Activated CD8-positive, alpha-beta T cell treated with anti-CD3 and anti-CD28 coated beads for 36 hours (primary cell): ENCODE data around the gene SELENOO. TPM values are rescaled to one million over a fixed set of nuclear protein-coding genes. Genes with fewer than 3 reads are reported as not detected.

ENCODE experiments used
- ATAC-seq: fragments of 200-7000 bp; cut with Tn5 transposase; one replicate; pipeline ENCODE4 v1.10.0; 2021; ENCODE audit warnings: mild to moderate bottlenecking, moderate library complexity
- CTCF ChIA-PET: fragments of 350-600 bp; sonication (Branson Sonifier 250); formaldehyde crosslinking; loops from one replicate; lab custom pipeline; 2021; ENCODE audit warnings: antibody characterized with exemption; lab: Charles Lee
- POLR2A ChIA-PET: fragments of 350-600 bp; sonication (Branson Sonifier 250); formaldehyde crosslinking; loops from one replicate; lab custom pipeline; 2021; ENCODE audit warnings: antibody characterized with exemption; lab: Charles Lee
- DNase-seq: peaks from one replicate; pipeline ENCODE4 v3.0.0-alpha.2; 2020
- H3K27ac Mint-ChIP-seq: one replicate; pipeline ENCODE4 v1.8.0; 2021; ENCODE audit warnings: mild to moderate bottlenecking, mixed read lengths
- H3K27me3 Mint-ChIP-seq: one replicate; pipeline ENCODE4 v1.8.0; 2021; ENCODE audit warnings: mixed read lengths
- H3K36me3 Mint-ChIP-seq: one replicate; pipeline ENCODE4 v1.8.0; 2021; ENCODE audit warnings: low read depth, mixed read lengths
- H3K4me1 Mint-ChIP-seq: one replicate; pipeline ENCODE4 v1.8.0; 2021; ENCODE audit warnings: low read depth, mixed read lengths
- H3K4me3 Mint-ChIP-seq: one replicate; pipeline ENCODE4 v1.8.0; 2021; ENCODE audit warnings: mild to moderate bottlenecking, moderate library complexity, mixed read lengths
- H3K9me3 Mint-ChIP-seq: one replicate; pipeline ENCODE4 v1.8.0; 2021; ENCODE audit warnings: mixed read lengths
- CTCF ChIP-seq: fragments of 200-600 bp; IDR thresholded peaks from one replicate; pipeline ENCODE4 v1.8.0; 2022; ENCODE audit warnings: antibody characterized with exemption, mild to moderate bottlenecking
- intact Hi-C: fragments of 100-400 bp; cut with micrococcal nuclease; formaldehyde crosslinking; loops from one replicate; pipeline ENCODE4 v1.10.0; 2022
- total RNA-seq, 2 experiments: library from RNA; stranded (reverse); gene quantifications; one replicate each; pipeline ENCODE4 v1.2.3, GENCODE V29; 2021

Gene SELENOO
- total RNA-seq, 2 experiments from 2014 or later: 24.0 to 25.5 TPM

GRCh38 chr22:50206599-50206998 is 5.8 kb downstream of the SELENOO start:
- intact Hi-C loops: loop anchor here (5.0 kb wide), 1 partner anchor 59 kb away; no protein-coding TSS in a partner anchor
- H3K36me3 Mint-ChIP-seq: peaks cover 23% of the 10 kb centered on the region
- no peak overlapping the region for H3K27ac Mint-ChIP-seq
- peaks cover 24% of the 10 kb centered on the region for H3K4me1 Mint-ChIP-seq
- H3K9me3 Mint-ChIP-seq: no peaks in the 10 kb centered on the region
- ATAC-seq: no peak
- POLR2A ChIA-PET: no interaction called here
- CTCF ChIA-PET: interaction anchor here (0.7 to 3.6 kb wide), 6 partner anchors 15 to 318 kb away, joined by 3 to 25 read pairs (median 4); partner anchors contain the start of gene SCO2
- H3K27me3 Mint-ChIP-seq: no peaks in the 10 kb centered on the region
- H3K4me3 Mint-ChIP-seq: no peak overlapping the region
- no peak for DNase-seq
- peak; percentile 57 for TF ChIP-seq CTCF

GRCh38 chr22:50207383-50208140 is 6.8 kb downstream of the SELENOO start:
- no peak for DNase-seq
- intact Hi-C loops: loop anchor here (5.0 kb wide), 1 partner anchor 60 kb away; no protein-coding TSS in a partner anchor
- Mint-ChIP-seq H3K4me3 (no peak overlapping the region), H3K9me3 (no peaks in the 10 kb centered on the region), H3K4me1 (peaks cover 19% of the 10 kb centered on the region), H3K36me3 (peaks cover 21% of the 10 kb centered on the region), H3K27me3 (no peaks in the 10 kb centered on the region), H3K27ac (no peak overlapping the region)
- ChIA-PET CTCF (interaction anchor here (0.7 to 3.6 kb wide), 7 partner anchors 13 to 177 kb away, joined by 3 to 25 read pairs (median 4); no protein-coding TSS in a partner anchor), POLR2A (no interaction called here)
- no peak for ATAC-seq
- no peak for TF ChIP-seq CTCF

- intact Hi-C loops: loop anchor here (5.0 kb wide), 1 partner anchor 61 kb away; no protein-coding TSS in a partner anchor
- ChIA-PET POLR2A (interaction anchor here (0.8 kb wide), 1 partner anchor 58 kb away, joined by 3 read pairs; no protein-coding TSS in a partner anchor), CTCF (interaction anchor here (0.6 to 3.6 kb wide), 7 partner anchors 13 to 442 kb away, joined by 3 to 25 read pairs (median 4); partner anchors contain the start of gene HDAC10)
- DNase-seq: no peak
- Mint-ChIP-seq H3K4me3 (no peak overlapping the region), H3K36me3 (peaks cover 19% of the 10 kb centered on the region), H3K27me3 (no peaks in the 10 kb centered on the region), H3K4me1 (peaks cover 15% of the 10 kb centered on the region), H3K27ac (no peak overlapping the region), H3K9me3 (no peaks in the 10 kb centered on the region)
- TF ChIP-seq CTCF: no peak
- no peak for ATAC-seq
Measured at GRCh38 chr22:50208430-50208938, 7.7 kb downstream of the SELENOO start.

GRCh38 chr22:50208939-50209892 is 8.4 kb downstream of the SELENOO start:
- Mint-ChIP-seq H3K9me3 (no peaks in the 10 kb centered on the region), H3K4me1 (peaks cover 9% of the 10 kb centered on the region), H3K27me3 (no peaks in the 10 kb centered on the region), H3K27ac (peak overlapping the region; percentile 44), H3K36me3 (peaks cover 13% of the 10 kb centered on the region), H3K4me3 (no peak overlapping the region)
- CTCF ChIA-PET: interaction anchor here (0.6 to 3.6 kb wide), 6 partner anchors 12 to 442 kb away, joined by 3 to 25 read pairs (median 4); partner anchors contain the start of gene HDAC10
- ATAC-seq (peak; percentile 22), DNase-seq (no peak)
- intact Hi-C loops: loop anchor here (5.0 kb wide), 1 partner anchor 62 kb away; no protein-coding TSS in a partner anchor
- POLR2A ChIA-PET: interaction anchor here (0.8 kb wide), 1 partner anchor 59 kb away, joined by 3 read pairs; no protein-coding TSS in a partner anchor
- TF ChIP-seq CTCF: no peak
